GM23338 (cell line): ENCODE results near the gene CD180. TPM values are rescaled to one million over a fixed set of nuclear protein-coding genes. Genes with fewer than 3 reads are reported as not detected.

Experiments used
- ATAC-seq: fragments of 200-7000 bp; cut with Tn5 transposase; 3 replicates; pipeline ENCODE4 v1.9.1; 2020
- DNase-seq: peaks from one replicate; pipeline ENCODE4 v3.0.0-alpha.2; 2015; ENCODE audit warnings: low spot score
- H2AFZ ChIP-seq: fragments of 200-600 bp; sonication (generic); 2 replicates; pipeline ENCODE4 v1.8.0; 2016; ENCODE audit warnings: antibody characterized with exemption, mild to moderate bottlenecking, moderate library complexity
- H3F3A ChIP-seq: fragments of 200-600 bp; sonication (generic); replicated peaks from 2 replicates; pipeline ENCODE4 v1.8.0; 2017; ENCODE audit warnings: antibody characterized with exemption, mixed run types, low read depth
- H3K27ac ChIP-seq: fragments of 200-600 bp; sonication (generic); 2 replicates; pipeline ENCODE4 v1.6.1; 2016; ENCODE audit warnings: low read depth
- H3K27me3 ChIP-seq: fragments of 200-600 bp; sonication (generic); 2 replicates; pipeline ENCODE4 v1.8.0; 2016; ENCODE audit warnings: mild to moderate bottlenecking, mixed run types, moderate library complexity; ENCODE audit not compliant: insufficient read depth
- H3K36me3 ChIP-seq: fragments of 200-600 bp; sonication (generic); 2 replicates; pipeline ENCODE4 v1.8.0; 2016; ENCODE audit warnings: mild to moderate bottlenecking; ENCODE audit not compliant: insufficient read depth
- H3K4me1 ChIP-seq: fragments of 200-600 bp; sonication (generic); 2 replicates; pipeline ENCODE4 v1.8.0; 2016; ENCODE audit warnings: mild to moderate bottlenecking, moderate library complexity; ENCODE audit not compliant: insufficient read depth
- H3K4me2 ChIP-seq: fragments of 200-600 bp; sonication (generic); 2 replicates; pipeline ENCODE4 v1.7.1; 2017; ENCODE audit warnings: mixed run types
- H3K4me3 ChIP-seq: fragments of 200-600 bp; sonication (generic); 2 replicates; pipeline ENCODE4 v1.6.1; 2016; ENCODE audit warnings: mixed run types
- H3K79me2 ChIP-seq: fragments of 200-600 bp; sonication (generic); replicated peaks from 2 replicates; pipeline ENCODE4 v1.8.0; 2017; ENCODE audit warnings: mild to moderate bottlenecking; ENCODE audit not compliant: insufficient read depth
- H3K9me2 ChIP-seq: fragments of 200-600 bp; sonication (generic); 2 replicates; pipeline ENCODE4 v1.8.0; 2017; ENCODE audit not compliant: insufficient read depth
- H4K20me1 ChIP-seq: fragments of 200-600 bp; sonication (generic); replicated peaks from 2 replicates; pipeline ENCODE4 v1.8.0; 2017; ENCODE audit warnings: mild to moderate bottlenecking; ENCODE audit not compliant: insufficient read depth
- H3K27ac Mint-ChIP-seq: 2 replicates; pipeline ENCODE4 v1.8.0; 2020; ENCODE audit warnings: inconsistent platforms, mild to moderate bottlenecking, moderate library complexity, mixed read lengths
- H3K27me3 Mint-ChIP-seq: 3 replicates; pipeline ENCODE4 v1.8.0; 2022; ENCODE audit warnings: low read depth, mild to moderate bottlenecking, moderate library complexity, mixed read lengths, inconsistent platforms; ENCODE audit not compliant: insufficient read depth, poor library complexity
- H3K36me3 Mint-ChIP-seq: 3 replicates; pipeline ENCODE4 v1.8.0; 2021; ENCODE audit warnings: low read depth, mild to moderate bottlenecking, inconsistent platforms, moderate library complexity, mixed read lengths
- H3K4me1 Mint-ChIP-seq: 3 replicates; pipeline ENCODE4 v1.8.0; 2020; ENCODE audit warnings: mild to moderate bottlenecking, inconsistent platforms, mixed read lengths
- H3K4me3 Mint-ChIP-seq: 3 replicates; pipeline ENCODE4 v1.8.0; 2021; ENCODE audit warnings: moderate library complexity, mild to moderate bottlenecking, inconsistent platforms, mixed read lengths
- H3K9me3 Mint-ChIP-seq: 3 replicates; pipeline ENCODE4 v1.8.0; 2020; ENCODE audit warnings: moderate library complexity, mild to moderate bottlenecking, inconsistent platforms, mixed read lengths
- EZH2 ChIP-seq: fragments of 200-600 bp; sonication (generic); IDR thresholded peaks from one replicate; pipeline ENCODE4 v1.8.0; 2017; ENCODE audit warnings: antibody characterized with exemption, mild to moderate bottlenecking, low read depth; ENCODE audit not compliant: unreplicated experiment
- EZH2phosphoT487 ChIP-seq: fragments of 200-600 bp; sonication (generic); IDR thresholded peaks from one replicate; pipeline ENCODE4 v1.8.1; 2018; ENCODE audit warnings: antibody characterized with exemption; ENCODE audit not compliant: unreplicated experiment
- JUNB ChIP-seq: IDR thresholded peaks from one replicate; pipeline ENCODE4 v1.6.1; 2016; ENCODE audit warnings: antibody characterized with exemption; ENCODE audit not compliant: unreplicated experiment
- NANOG ChIP-seq: IDR thresholded peaks from 2 replicates; pipeline ENCODE4 v1.6.1; 2016; ENCODE audit warnings: antibody characterized with exemption, borderline replicate concordance
- REST ChIP-seq: IDR thresholded peaks from one replicate; pipeline ENCODE4 v1.6.1; 2018; ENCODE audit warnings: antibody characterized with exemption; ENCODE audit not compliant: unreplicated experiment
- STAT1 ChIP-seq: IDR thresholded peaks from one replicate; pipeline ENCODE4 v1.6.1; 2016; ENCODE audit warnings: antibody characterized with exemption; ENCODE audit not compliant: unreplicated experiment
- ZNF462 ChIP-seq: fragments of 250-450 bp; sonication (Bioruptor Pico); IDR thresholded peaks from 2 replicates; pipeline ENCODE4 v1.5.0; 2020; ENCODE audit warnings: mild to moderate bottlenecking, moderate library complexity
- polyA plus RNA-seq: library from polyadenylated mRNA; unstranded; fragments of >200 nt; fragmentation: Nextera tagmentation; extraction: Ambion mirVana; gene quantifications from 2 replicates; pipeline ENCODE4 v1.2.1, GENCODE V29; 2016
- total RNA-seq: library from RNA; depleted of rRNA; stranded (reverse); fragments of >200 nt; shearing (Covaris generic); gene quantifications from 2 replicates; pipeline ENCODE4 v1.2.3, GENCODE V29; 2014

CD180 gene
- total and polyA plus RNA-seq, 2 experiments from 2014 or later: not detected

GRCh38 chr5:67206461-67206860, 9.9 kb upstream of the CD180 start:
- Histone ChIP-seq H3K4me3 (no peak overlapping the region), H3K27ac (no peak overlapping the region), H3F3A (no peaks in the 10 kb centered on the region), H2AFZ (no peak overlapping the region), H4K20me1 (no peaks in the 10 kb centered on the region), H3K27me3 (no peaks in the 10 kb centered on the region), H3K79me2 (no peaks in the 10 kb centered on the region), H3K9me2 (no peaks in the 10 kb centered on the region), H3K4me1 (no peaks in the 10 kb centered on the region), H3K36me3 (no peaks in the 10 kb centered on the region), H3K4me2 (no peak overlapping the region)
- Mint-ChIP-seq H3K27ac (no peak overlapping the region), H3K4me3 (no peak overlapping the region), H3K27me3 (no peaks in the 10 kb centered on the region), H3K9me3 (no peaks in the 10 kb centered on the region), H3K36me3 (no peaks in the 10 kb centered on the region; the same call in 2 of the 3 replicates), H3K4me1 (no peaks in the 10 kb centered on the region)
- TF ChIP-seq EZH2phosphoT487 (no peak), REST (no peak), STAT1 (no peak), NANOG (no peak), JUNB (no peak), EZH2 (no peak), ZNF462 (CRISPR knock-in tag) (no peak)
- DNase-seq: no peak
- no peak for ATAC-seq
